Fibroblast of lung (primary cell): ENCODE results near the gene ESRRB. TPM values are rescaled to one million over a fixed set of nuclear protein-coding genes. Genes with fewer than 3 reads are reported as not detected.

Experiments
- DNase-seq, 2 donors: peaks; one replicate each; pipeline versions ENCODE4 v3.0.0 to v3.0.0-alpha.2; 2010; ENCODE audit warnings: low read depth in 2 of 2
- H2AFZ ChIP-seq: 2 replicates; pipeline ENCODE4 v1.5.1; 2012; ENCODE audit warnings: low read length, control low read depth, inconsistent platforms
- H3K27ac ChIP-seq: 2 replicates; pipeline ENCODE4 v1.5.1; 2011; ENCODE audit warnings: low read length, control low read depth; ENCODE audit not compliant: insufficient read depth
- H3K27me3 ChIP-seq: 2 replicates; pipeline ENCODE4 v1.5.1; 2011; ENCODE audit warnings: mild to moderate bottlenecking, low read length; ENCODE audit not compliant: control insufficient read depth, insufficient read depth
- H3K36me3 ChIP-seq: 2 replicates; pipeline ENCODE4 v1.5.1; 2011; ENCODE audit warnings: low read length; ENCODE audit not compliant: control insufficient read depth, insufficient read depth
- H3K4me1 ChIP-seq: 2 replicates; pipeline ENCODE4 v1.5.1; 2011; ENCODE audit warnings: low read length; ENCODE audit not compliant: control insufficient read depth, insufficient read depth; ENCODE audit errors: extremely low read depth
- H3K4me2 ChIP-seq: 2 replicates; pipeline ENCODE4 v1.5.1; 2011; ENCODE audit warnings: low read length, control low read depth; ENCODE audit not compliant: insufficient read depth; ENCODE audit errors: extremely low read depth
- H3K4me3 ChIP-seq, 4 experiments: fragments of 200-600 bp in 1 of 4; sonication (generic) in 1 of 4; replicated peaks in 1 of 4; 2 replicates each; pipeline ENCODE4 v1.5.1; 2011 to 2016; ENCODE audit warnings: low read length in 4 of 4, low read depth in 3 of 4, mild to moderate bottlenecking in 3 of 4, control low read depth in 2 of 4, inconsistent platforms in 1 of 4, mixed read lengths in 1 of 4; ENCODE audit not compliant: insufficient read depth in 1 of 4; ENCODE audit errors: control extremely low read depth in 1 of 4
- H3K79me2 ChIP-seq: 2 replicates; pipeline ENCODE4 v1.5.1; 2012; ENCODE audit warnings: mild to moderate bottlenecking, low read length, inconsistent platforms; ENCODE audit not compliant: control insufficient read depth, insufficient read depth
- H3K9ac ChIP-seq: 2 replicates; pipeline ENCODE4 v1.5.1; 2011; ENCODE audit warnings: mild to moderate bottlenecking, low read length, control low read depth; ENCODE audit not compliant: insufficient read depth
- H3K9me3 ChIP-seq: 2 replicates; pipeline ENCODE4 v1.5.1; 2012; ENCODE audit warnings: low read depth, low read length; ENCODE audit not compliant: control insufficient read depth, insufficient read depth
- H4K20me1 ChIP-seq: 2 replicates; pipeline ENCODE4 v1.5.1; 2011; ENCODE audit warnings: low read length; ENCODE audit not compliant: control insufficient read depth, insufficient read depth; ENCODE audit errors: extremely low read depth
- CTCF ChIP-seq, 2 donors: IDR thresholded peaks in 1 of 2; conservative IDR thresholded peaks in 1 of 2; 1 replicate in 1 of 2; 2 replicates in 1 of 2; pipeline ENCODE4 v1.5.1; 2011 to 2012; ENCODE audit warnings: low read length in 2 of 2, control low read depth in 1 of 2, inconsistent platforms in 1 of 2, low read depth in 1 of 2, mild to moderate bottlenecking in 1 of 2
- EZH2 ChIP-seq: IDR thresholded peaks from 2 replicates; pipeline ENCODE4 v1.5.1; 2012; ENCODE audit warnings: low read length, control low read depth, mild to moderate bottlenecking; ENCODE audit errors: missing control alignments
- polyA plus RNA-seq, 2 donors: library from polyadenylated mRNA; depleted of rRNA in 1 of 2; stranded (reverse) in 1 of 2; unstranded in 1 of 2; fragments of >200 nt; gene quantifications; 2 replicates each; pipeline ENCODE4 v1.2.1, GENCODE V29; 2011 to 2012; ENCODE audit warnings: missing spikeins in 1 of 2
- total RNA-seq: library from RNA; depleted of rRNA; stranded (reverse); fragments of >200 nt; gene quantifications from 2 replicates; pipeline ENCODE4 v1.2.1, GENCODE V29; 2014

ESRRB gene
- total and polyA plus RNA-seq, 2 donors (not counting 1 experiment from before 2014, with no cell fraction given): not detected

GRCh38 chr14:76502638-76503037 is 126.7 kb downstream of the ESRRB start:
- Histone ChIP-seq H3K36me3 (no peaks in the 10 kb centered on the region), H3K4me2 (no peak overlapping the region), H3K4me1 (no peaks in the 10 kb centered on the region), H3K79me2 (no peaks in the 10 kb centered on the region), H3K27me3 (no peaks in the 10 kb centered on the region), H4K20me1 (no peaks in the 10 kb centered on the region), H3K4me3 (no peak overlapping the region), H3K9me3 (no peaks in the 10 kb centered on the region), H3K27ac (no peak overlapping the region), H3K9ac (no peak overlapping the region), H2AFZ (no peak overlapping the region)
- DNase-seq: no peak
- TF ChIP-seq EZH2 (no peak), CTCF (conservative IDR thresholded peaks at IDR 0.05 in 1 of 2, IDR thresholded peaks at IDR 0.05 in 1 of 2; ENCODE audit: low read depth in 1 of 2, low read length in 2 of 2) (no peak)

- H3K36me3 ChIP-seq: no peaks in the 10 kb centered on the region
- no peaks in the 10 kb centered on the region for H3K4me1 ChIP-seq
- H3K4me3 ChIP-seq: no peak overlapping the region
- H3K9ac ChIP-seq: no peak overlapping the region
- no peak overlapping the region for H2AFZ ChIP-seq
- H3K4me2 ChIP-seq: no peak overlapping the region
- no peaks in the 10 kb centered on the region for H3K79me2 ChIP-seq
- DNase-seq: no peak
- H3K9me3 ChIP-seq: no peaks in the 10 kb centered on the region
- H3K27ac ChIP-seq: no peak overlapping the region
- H3K27me3 ChIP-seq: no peaks in the 10 kb centered on the region
- no peaks in the 10 kb centered on the region for H4K20me1 ChIP-seq
- TF ChIP-seq CTCF (conservative IDR thresholded peaks at IDR 0.05 in 1 of 2, IDR thresholded peaks at IDR 0.05 in 1 of 2; ENCODE audit: low read depth in 1 of 2, low read length in 2 of 2) (no peak), EZH2 (no peak)
These were observed 133.4 kb downstream of the ESRRB start for GRCh38 chr14:76509311-76509710.

GRCh38 chr14:76510181-76510580 is 134.2 kb downstream of the ESRRB start:
- Histone ChIP-seq H3K27ac (no peak overlapping the region), H4K20me1 (no peaks in the 10 kb centered on the region), H3K79me2 (no peaks in the 10 kb centered on the region), H3K9me3 (no peaks in the 10 kb centered on the region), H3K27me3 (no peaks in the 10 kb centered on the region), H2AFZ (no peak overlapping the region), H3K4me3 (no peak overlapping the region), H3K4me2 (no peak overlapping the region), H3K36me3 (no peaks in the 10 kb centered on the region), H3K4me1 (no peaks in the 10 kb centered on the region), H3K9ac (no peak overlapping the region)
- no peak for DNase-seq
- TF ChIP-seq CTCF (conservative IDR thresholded peaks at IDR 0.05 in 1 of 2, IDR thresholded peaks at IDR 0.05 in 1 of 2; ENCODE audit: low read depth in 1 of 2, low read length in 2 of 2): no peak
- no peak for TF ChIP-seq EZH2
